K562 treated with DMSO at 1 percent for 4 hours (cell line): ENCODE data around the gene KAT6B. TPM values are rescaled to one million over a fixed set of nuclear protein-coding genes. Genes with fewer than 3 reads are reported as not detected.

Experiments used
- total RNA-seq: library from RNA; unstranded; fragments of 300-600 nt; gene quantifications from 2 replicates; pipeline ENCODE4 v1.2.3, GENCODE V29; 2022; ENCODE audit not compliant: insufficient read depth

The KAT6B gene
- 2.9 and 4.9 TPM in 2 replicates for total RNA-seq

DNA sequence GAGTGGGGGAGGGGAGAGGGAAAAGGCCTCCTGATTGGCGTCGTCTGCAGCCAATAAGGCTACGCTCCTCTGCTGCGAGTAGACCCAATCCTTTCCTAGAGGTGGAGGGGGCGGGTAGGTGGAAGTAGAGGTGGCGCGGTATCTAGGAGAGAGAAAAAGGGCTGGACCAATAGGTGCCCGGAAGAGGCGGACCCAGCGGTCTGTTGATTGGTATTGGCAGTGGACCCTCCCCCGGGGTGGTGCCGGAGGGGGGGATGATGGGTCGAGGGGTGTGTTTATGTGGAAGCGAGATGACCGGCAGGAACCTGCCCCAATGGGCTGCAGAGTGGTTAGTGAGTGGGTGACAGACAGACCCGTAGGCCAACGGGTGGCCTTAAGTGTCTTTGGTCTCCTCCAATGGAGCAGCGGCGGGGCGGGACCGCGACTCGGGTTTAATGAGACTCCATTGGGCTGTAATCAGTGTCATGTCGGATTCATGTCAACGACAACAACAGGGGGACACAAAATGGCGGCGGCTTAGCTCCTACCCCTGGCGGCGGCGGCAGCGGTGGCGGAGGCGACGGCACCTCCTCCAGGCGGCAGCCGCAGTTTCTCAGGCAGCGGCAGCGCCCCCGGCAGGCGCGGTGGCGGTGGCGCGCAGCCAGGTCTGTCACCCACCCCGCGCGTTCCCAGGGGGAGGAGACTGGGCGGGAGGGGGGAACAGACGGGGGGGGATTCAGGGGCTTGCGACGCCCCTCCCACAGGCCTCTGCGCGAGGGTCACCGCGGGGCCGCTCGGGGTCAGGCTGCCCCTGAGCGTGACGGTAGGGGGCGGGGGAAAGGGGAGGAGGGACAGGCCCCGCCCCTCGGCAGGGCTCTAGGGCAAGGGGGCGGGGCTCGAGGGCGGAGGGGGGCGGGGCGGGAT is at the start of gene KAT6B:
Gene KAT6B, plus strand, starts transcription at position 459 of the 903 bp plus-strand sequence. CDS start 16,258 bp downstream, outside the sequence.

